Endothelial cell of umbilical vein (primary cell): ENCODE measurements around the gene ETV3L. TPM values are rescaled to one million over a fixed set of nuclear protein-coding genes. Genes with fewer than 3 reads are reported as not detected.

Experiments used
- BruUV-seq: library from RNA; stranded (reverse); fragments of 400-500 nt; replicated peaks from 2 replicates; lab custom pipeline; 2021; lab: Mats Ljungman, UMichigan
- CTCF ChIA-PET: fragments of 300-600, 350-600 bp; sonication (Branson Sonifier 250); formaldehyde crosslinking; loops from one replicate; lab custom pipeline; 2021; ENCODE audit warnings: antibody characterized with exemption, inconsistent platforms; lab: Charles Lee
- POLR2A ChIA-PET: fragments of 300-600, 350-600 bp; sonication (Branson Sonifier 250); formaldehyde crosslinking; loops from one replicate; lab custom pipeline; 2021; ENCODE audit warnings: antibody characterized with exemption, inconsistent platforms; lab: Charles Lee
- DNase-seq: peaks from one replicate; pipeline ENCODE4 v3.0.0-alpha.2; 2011; ENCODE audit warnings: low read depth, low spot score
- FAIRE-seq: peaks from 2 replicates; lab custom pipeline; 2011; peaks lifted over from hg19 to GRCh38; lab: Jason Lieb, UNC
- H2AFZ ChIP-seq: 2 replicates; pipeline ENCODE4 v1.6.0; 2012; ENCODE audit warnings: low read depth, low read length, control low read depth, inconsistent platforms
- H3K27ac ChIP-seq: 2 replicates; pipeline ENCODE4 v1.5.1; 2011; ENCODE audit warnings: low read depth, mild to moderate bottlenecking, control low read depth, low read length, moderate library complexity; ENCODE audit not compliant: insufficient read depth
- H3K27me3 ChIP-seq, 2 experiments: 2 replicates each; pipeline versions ENCODE4 v1.6.0 to v1.6.1; 2011; ENCODE audit warnings: low read length in 2 of 2, mixed read lengths in 1 of 2; ENCODE audit not compliant: control insufficient read depth in 2 of 2, insufficient read depth in 2 of 2
- H3K36me3 ChIP-seq, 2 experiments: 2 replicates in 1 of 2; 3 replicates in 1 of 2; pipeline ENCODE4 v1.5.1; 2011; ENCODE audit warnings: low read length in 2 of 2, mild to moderate bottlenecking in 1 of 2, moderate library complexity in 1 of 2; ENCODE audit not compliant: control insufficient read depth in 2 of 2, insufficient read depth in 2 of 2; ENCODE audit errors: extremely low read depth in 1 of 2
- H3K4me1 ChIP-seq: 3 replicates; pipeline ENCODE4 v1.5.1; 2011; ENCODE audit warnings: mild to moderate bottlenecking, low read length; ENCODE audit not compliant: control insufficient read depth, insufficient read depth; ENCODE audit errors: extremely low read depth
- H3K4me2 ChIP-seq: 2 replicates; pipeline ENCODE4 v1.6.1; 2011; ENCODE audit warnings: low read length, control low read depth, mixed read lengths; ENCODE audit not compliant: insufficient read depth
- H3K4me3 ChIP-seq, 3 experiments: fragments of 200-600 bp in 1 of 3; sonication (generic), shearing (Covaris generic) in 1 of 3; replicated peaks in 1 of 3; 2 replicates each; pipeline ENCODE4 v1.5.1; 2011 to 2016; ENCODE audit warnings: control low read depth in 3 of 3, low read length in 3 of 3, mild to moderate bottlenecking in 2 of 3, inconsistent platforms in 1 of 3, low read depth in 1 of 3, moderate library complexity in 1 of 3; ENCODE audit not compliant: insufficient read depth in 1 of 3
- H3K79me2 ChIP-seq: 2 replicates; pipeline ENCODE4 v1.6.0; 2012; ENCODE audit warnings: low read length, inconsistent platforms; ENCODE audit not compliant: control insufficient read depth, insufficient read depth
- H3K9ac ChIP-seq: replicated peaks from 2 replicates; pipeline ENCODE3; 2011; ENCODE audit warnings: low read length, control low read depth; ENCODE audit not compliant: insufficient read depth; ENCODE audit errors: extremely low read depth
- H3K9me1 ChIP-seq: replicated peaks from 3 replicates; pipeline ENCODE4 v1.6.0; 2011; ENCODE audit warnings: mild to moderate bottlenecking, low read length; ENCODE audit not compliant: control insufficient read depth, insufficient read depth; ENCODE audit errors: extremely low read depth
- H3K9me3 ChIP-seq: replicated peaks from 2 replicates; pipeline ENCODE4 v1.5.1; 2012; ENCODE audit warnings: low read length, inconsistent platforms; ENCODE audit not compliant: control insufficient read depth, insufficient read depth
- H4K20me1 ChIP-seq: replicated peaks from 2 replicates; pipeline ENCODE3; 2011; ENCODE audit warnings: mild to moderate bottlenecking, low read length; ENCODE audit not compliant: control insufficient read depth, insufficient read depth; ENCODE audit errors: extremely low read depth
- CTCF ChIP-seq, 2 donors: IDR thresholded peaks; 1 replicate in 1 of 2; 2 replicates in 1 of 2; pipeline ENCODE4 v1.5.1; 2011; ENCODE audit warnings: low read length in 2 of 2, mild to moderate bottlenecking in 2 of 2, moderate library complexity in 2 of 2, control low read depth in 1 of 2, inconsistent platforms in 1 of 2, low read depth in 1 of 2; ENCODE audit not compliant: insufficient read depth in 1 of 2; ENCODE audit errors: extremely low read depth in 1 of 2
- EZH2 ChIP-seq: IDR thresholded peaks from 2 replicates; pipeline ENCODE4 v1.6.1; 2012; ENCODE audit warnings: borderline replicate concordance, low read depth, mild to moderate bottlenecking, moderate library complexity, low read length, inconsistent platforms; ENCODE audit not compliant: severe bottlenecking
- FOS ChIP-seq: IDR thresholded peaks from 2 replicates; pipeline ENCODE4 v1.6.1; 2011; ENCODE audit warnings: mild to moderate bottlenecking, low read length, moderate library complexity, borderline replicate concordance; ENCODE audit not compliant: insufficient read depth
- GATA2 ChIP-seq: IDR thresholded peaks from 2 replicates; pipeline ENCODE4 v1.7.0; 2011; ENCODE audit warnings: low read depth, mild to moderate bottlenecking, moderate library complexity, mixed read lengths, low read length; ENCODE audit not compliant: insufficient read length, insufficient read depth
- JUN ChIP-seq: IDR thresholded peaks from 2 replicates; pipeline ENCODE4 v1.6.1; 2011; ENCODE audit warnings: borderline replicate concordance, low read depth; ENCODE audit not compliant: insufficient read length, insufficient read depth
- MAX ChIP-seq: IDR thresholded peaks from 2 replicates; pipeline ENCODE4 v1.6.1; 2011; ENCODE audit not compliant: insufficient read depth, insufficient read length
- MYC ChIP-seq: IDR thresholded peaks from one replicate; pipeline ENCODE4 v1.6.1; 2011; ENCODE audit warnings: mild to moderate bottlenecking, low read depth, low read length
- POLR2A ChIP-seq: IDR thresholded peaks from 2 replicates; pipeline ENCODE4 v1.6.1; 2012; ENCODE audit warnings: low read depth, mild to moderate bottlenecking, control low read depth, low read length
- POLR2AphosphoS5 ChIP-seq: IDR thresholded peaks from 2 replicates; pipeline ENCODE4 v1.6.1; 2012; ENCODE audit warnings: low read depth, mild to moderate bottlenecking, control low read depth, low read length, moderate library complexity; ENCODE audit not compliant: insufficient read depth
- dilution Hi-C: fragments of 300-500 bp; cut with MboI; formaldehyde crosslinking; loops from one replicate; pipeline ENCODE4 v1.15.0; 2019; ENCODE audit warnings: low sequenced_read_pairs; ENCODE audit not compliant: extremely low pct_ligation_motif_present
- intact Hi-C: fragments of 100-400 bp; cut with micrococcal nuclease; formaldehyde crosslinking; loops from one replicate; pipeline ENCODE4 v1.10.0; 2022
- polyA plus RNA-seq, 4 experiments: library from polyadenylated mRNA; depleted of rRNA in 3 of 4; stranded (reverse) in 3 of 4; unstranded in 1 of 4; fragments of >200 nt; gene quantifications; 2 replicates each; pipeline versions ENCODE4 v1.2.1 to v1.2.3, GENCODE V29; 2011 to 2012; ENCODE audit warnings: missing spikeins in 1 of 4
- total RNA-seq: library from RNA; stranded (reverse); gene quantifications from 2 replicates; pipeline ENCODE4 v1.2.3, GENCODE V29; 2021

Gene ETV3L
- total and polyA plus RNA-seq, 2 donors (not counting 3 experiments of a cell fraction or from before 2014, with no cell fraction given) = not detected

- H3K27me3 ChIP-seq = no peaks in the 10 kb centered on the region
- no peaks in the 10 kb centered on the region for H3K4me1 ChIP-seq
- H3K36me3 ChIP-seq = no peaks in the 10 kb centered on the region
- H3K27ac ChIP-seq = no peak overlapping the region
- no peak overlapping the region for H3K9ac ChIP-seq
- H3K79me2 ChIP-seq = no peaks in the 10 kb centered on the region
- ChIA-PET CTCF (interaction anchor here (1.1 to 2.8 kb wide), 3 partner anchors 15 to 61 kb away, joined by 3 to 33 read pairs (median 5); no protein-coding TSS in a partner anchor), POLR2A (no interaction called here)
- no peaks in the 10 kb centered on the region for H3K9me1 ChIP-seq
- BruUV-seq = no TSS peak
- no peak overlapping the region for H3K4me2 ChIP-seq
- H3K9me3 ChIP-seq = no peaks in the 10 kb centered on the region
- intact Hi-C loops (no loop called here), dilution Hi-C loops (no loop called here)
- DNase-seq (no peak), FAIRE-seq (no peak)
- no peak overlapping the region for H2AFZ ChIP-seq
- no peak overlapping the region for H3K4me3 ChIP-seq
- H4K20me1 ChIP-seq = no peaks in the 10 kb centered on the region
- TF ChIP-seq FOS (no peak), POLR2AphosphoS5 (no peak), CTCF (IDR thresholded peaks at IDR 0.05; ENCODE audit: extremely low read depth in 1 of 2, insufficient read depth in 1 of 2, low read depth in 1 of 2, low read length in 2 of 2) (no peak), MYC (no peak), EZH2 (no peak), POLR2A (no peak), GATA2 (no peak), JUN (no peak), MAX (no peak)
Measured at GRCh38 chr1:157095091-157095490, 4.5 kb downstream of the ETV3L start.
